NOMO-1 (cell line): ENCODE data around the gene IRAG1.

ENCODE experiments used
- DNase-seq, 2 experiments: peaks; one replicate each; lab custom pipeline; 2025; ENCODE audit not compliant: unreplicated experiment in 2 of 2; lab: John Stamatoyannopoulos, UW

IRAG1 gene

DNA sequence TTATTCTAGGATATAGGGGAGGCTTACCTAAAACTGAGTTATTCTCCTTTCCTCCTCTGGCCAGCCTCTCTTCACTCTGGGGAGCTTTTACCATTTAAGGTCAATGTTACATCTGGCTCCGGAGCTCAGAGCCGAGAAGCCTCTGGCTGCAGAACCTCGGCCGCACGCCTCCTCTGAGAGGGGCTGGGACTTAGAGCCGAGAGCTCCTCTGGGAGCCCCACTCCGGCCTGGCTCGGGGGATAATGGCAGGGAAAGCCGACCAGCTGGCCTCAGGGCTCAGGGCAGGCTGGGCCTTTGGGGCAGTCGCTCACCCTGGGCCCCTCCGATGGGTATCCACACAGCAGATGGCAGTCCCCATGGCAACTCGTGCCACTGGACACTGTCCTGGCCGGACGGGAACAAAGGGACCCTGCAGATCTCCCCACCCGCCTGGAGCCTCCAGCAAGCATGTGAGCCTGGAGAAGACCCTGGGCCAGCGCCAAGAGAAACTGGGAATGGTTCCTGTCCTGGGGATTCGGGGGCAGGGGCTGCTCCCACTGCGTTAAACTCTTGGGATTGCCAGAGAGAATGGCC is at the start of gene IRAG1:
Gene IRAG1, minus strand, starts transcription at position 247 of the 573 bp plus-strand sequence. Its CDS starts 153 bp downstream, at position 94.
- no peak for DNase-seq

DNA sequence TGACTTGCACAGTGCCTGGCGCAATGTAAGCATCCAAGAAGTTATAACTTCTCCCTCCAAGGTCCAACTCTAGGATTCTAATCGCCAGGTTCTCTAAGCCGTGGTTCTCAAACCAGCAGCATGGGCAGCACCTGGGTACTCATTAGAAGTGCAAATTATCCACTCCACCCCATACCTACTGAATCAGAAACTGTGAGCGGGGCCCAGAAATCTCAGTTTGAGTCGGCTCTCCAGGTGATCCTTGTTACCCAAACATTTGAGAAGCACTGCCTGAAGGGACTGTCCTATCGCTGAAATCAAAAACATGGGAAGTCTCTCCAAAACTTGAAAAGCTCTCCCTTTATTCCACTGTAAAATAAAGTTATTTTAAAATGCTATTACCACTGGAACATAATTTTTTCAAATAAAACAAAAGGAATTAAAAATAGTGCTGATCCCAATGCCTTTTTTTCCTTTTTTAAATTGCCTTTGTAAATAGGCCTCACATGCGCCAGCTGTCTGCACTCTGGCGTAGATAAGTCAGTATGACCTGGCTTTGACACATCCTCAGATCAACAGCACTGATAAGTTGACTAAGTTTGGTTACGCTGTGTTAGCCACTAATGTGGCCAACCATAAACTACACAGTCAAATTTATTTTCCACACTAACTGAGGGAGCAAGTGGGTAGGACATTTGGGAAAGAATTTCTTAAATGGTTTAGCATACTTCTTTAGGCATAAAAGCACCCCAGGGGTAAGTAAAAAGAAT is 49.1 kb upstream of the IRAG1 start:
- DNase-seq, result no peak

DNA sequence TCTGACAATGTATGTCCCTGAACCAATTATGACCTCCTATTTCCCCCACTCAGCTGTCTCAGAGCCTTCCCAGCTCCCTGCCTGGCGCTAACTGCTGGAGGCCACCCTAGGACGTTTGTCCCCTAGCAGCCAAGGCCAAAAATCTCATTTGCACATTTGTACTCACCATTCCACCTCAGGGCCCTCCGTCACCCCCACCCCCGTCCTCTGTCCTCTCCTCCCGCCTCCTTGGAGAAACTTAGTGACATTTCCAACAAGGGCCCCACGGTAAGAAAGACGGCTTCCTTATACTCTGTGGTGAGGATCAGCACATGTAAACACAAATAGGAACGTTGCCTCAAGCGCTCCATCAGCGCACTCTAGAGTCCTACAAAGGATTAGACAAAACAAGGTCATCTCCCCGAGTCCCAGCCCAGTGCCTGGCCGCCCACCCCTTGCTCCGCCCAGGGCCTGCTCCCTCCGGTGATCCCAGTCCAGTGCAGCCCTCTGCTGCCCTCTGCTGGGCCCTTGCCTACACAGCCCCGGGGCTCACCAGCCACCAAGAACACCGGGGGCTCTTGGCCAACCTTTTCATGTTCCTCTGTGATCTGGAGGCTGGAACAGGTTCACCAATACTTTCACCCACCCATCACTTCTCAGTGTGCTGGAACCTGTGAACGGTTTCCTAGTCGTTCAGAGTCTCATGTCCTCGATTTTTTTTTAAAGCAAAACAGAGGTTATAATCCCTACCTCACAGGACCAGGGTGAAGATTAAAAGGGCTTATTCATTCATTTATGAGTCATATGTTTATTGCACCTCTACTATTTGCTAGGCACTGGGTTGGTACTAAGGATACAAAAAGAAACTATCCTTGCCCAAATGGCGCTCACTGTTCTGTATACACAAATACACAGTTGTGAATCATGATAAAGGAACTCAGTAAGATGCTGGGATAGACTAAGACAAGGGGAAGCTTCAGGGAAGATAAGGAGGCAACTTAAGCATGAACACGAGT is 42.2 kb upstream of the IRAG1 start:
- DNase-seq, result peak; percentile 90 to 95

DNA sequence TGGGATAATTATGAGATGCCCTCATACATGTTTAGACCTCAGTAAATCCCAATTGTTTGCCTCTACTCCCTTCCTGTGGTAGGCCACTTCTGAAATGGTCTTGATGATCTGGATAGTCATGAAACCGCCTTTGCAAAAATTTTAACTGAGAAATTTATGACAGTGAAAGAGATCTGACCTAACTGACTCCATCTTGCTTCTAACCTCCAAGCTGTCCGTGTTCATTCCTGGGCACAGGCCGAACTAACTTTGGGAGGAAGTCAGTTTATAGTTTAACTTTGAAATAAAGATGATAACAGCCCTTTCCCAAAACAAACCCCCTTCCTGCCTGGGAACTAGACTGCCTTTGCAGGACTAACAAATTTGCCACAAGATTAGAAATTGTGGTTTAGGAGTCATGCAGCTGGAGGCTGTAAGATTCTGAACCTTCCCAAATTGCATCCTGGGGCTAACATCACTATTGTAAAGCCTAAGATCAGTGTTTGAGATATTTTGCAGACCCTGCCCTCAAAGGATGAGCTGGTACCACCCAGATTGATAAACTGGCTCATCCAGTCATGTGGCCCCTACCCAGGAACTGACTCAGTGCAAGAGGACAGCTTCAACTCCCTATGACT is 37.6 kb upstream of the IRAG1 start:
- no peak for DNase-seq

DNA sequence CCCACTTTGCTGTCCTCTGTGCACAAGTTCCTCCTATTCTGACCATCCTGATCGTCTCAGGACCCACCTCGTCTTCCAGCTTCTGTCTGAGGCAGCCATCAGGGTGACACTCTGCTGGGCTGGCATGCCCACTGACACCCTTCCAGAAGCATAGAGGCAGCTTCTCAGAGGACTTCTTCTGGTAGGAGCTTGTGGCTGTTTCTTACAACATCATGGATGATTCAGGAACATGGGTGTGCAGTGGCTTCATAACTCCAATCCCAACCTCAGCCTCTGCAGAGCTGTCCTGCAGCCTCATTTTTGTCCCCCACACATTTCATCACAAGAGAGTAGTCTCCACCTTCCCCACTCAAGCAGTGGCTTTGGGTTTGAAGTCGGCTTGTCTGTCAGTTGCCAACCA is 36.6 kb upstream of the IRAG1 start:
- peak; percentile 17 to 38 for DNase-seq

DNA sequence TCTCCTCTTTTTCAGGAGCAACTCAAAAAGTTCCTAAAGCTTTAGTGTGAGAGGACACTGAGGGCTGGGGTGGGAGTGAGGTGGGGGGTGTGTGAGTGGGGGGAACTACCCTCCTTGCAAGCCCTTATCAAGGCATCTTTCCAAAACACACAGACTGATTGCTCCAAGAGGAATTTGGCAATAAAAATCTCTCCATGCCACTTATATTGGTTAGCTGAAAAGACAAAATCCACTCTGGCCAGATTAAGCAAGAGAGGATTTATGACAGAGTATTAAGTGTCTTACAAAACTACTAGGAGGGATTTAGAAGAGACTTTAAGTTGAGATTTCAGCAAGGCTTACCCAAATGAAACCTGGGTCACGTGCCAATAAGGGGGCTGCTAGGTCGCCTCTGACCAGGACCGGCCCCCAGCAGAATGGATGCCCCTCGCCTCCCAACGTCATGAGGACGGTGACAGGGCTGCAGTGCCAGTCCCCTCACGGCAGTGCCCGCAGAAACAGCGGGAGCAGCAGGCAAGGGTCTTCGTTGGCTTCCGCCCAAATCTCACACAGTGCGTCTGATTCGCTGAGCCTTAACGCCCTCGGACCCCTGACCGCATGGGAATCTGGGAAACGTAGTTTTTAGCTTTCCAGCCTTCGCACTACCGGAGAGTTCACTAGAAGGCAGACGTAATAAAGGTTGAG is 35.4 kb upstream of the IRAG1 start:
- peak in 1 of 2 experiments; percentile 4 for DNase-seq

DNA sequence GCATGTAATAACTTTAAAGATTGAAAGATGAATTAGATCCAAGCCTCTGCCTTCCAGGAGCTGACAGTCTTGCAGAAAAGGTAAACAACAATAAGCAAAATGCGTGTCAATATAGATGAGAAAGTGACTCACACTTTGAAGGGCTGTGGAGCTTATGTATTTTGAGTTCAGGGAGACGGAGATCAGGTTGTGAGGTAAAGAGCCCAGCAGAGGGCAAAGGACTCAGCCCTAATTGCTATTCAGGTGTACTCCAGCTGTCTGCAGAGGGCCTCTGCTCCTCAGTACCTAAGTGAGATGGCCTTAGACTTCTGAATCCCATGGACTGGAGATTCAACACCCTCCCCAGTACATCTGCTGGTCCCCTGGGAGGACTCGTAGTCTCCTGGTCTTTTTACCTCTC is 34.6 kb upstream of the IRAG1 start:
- DNase-seq, result no peak

DNA sequence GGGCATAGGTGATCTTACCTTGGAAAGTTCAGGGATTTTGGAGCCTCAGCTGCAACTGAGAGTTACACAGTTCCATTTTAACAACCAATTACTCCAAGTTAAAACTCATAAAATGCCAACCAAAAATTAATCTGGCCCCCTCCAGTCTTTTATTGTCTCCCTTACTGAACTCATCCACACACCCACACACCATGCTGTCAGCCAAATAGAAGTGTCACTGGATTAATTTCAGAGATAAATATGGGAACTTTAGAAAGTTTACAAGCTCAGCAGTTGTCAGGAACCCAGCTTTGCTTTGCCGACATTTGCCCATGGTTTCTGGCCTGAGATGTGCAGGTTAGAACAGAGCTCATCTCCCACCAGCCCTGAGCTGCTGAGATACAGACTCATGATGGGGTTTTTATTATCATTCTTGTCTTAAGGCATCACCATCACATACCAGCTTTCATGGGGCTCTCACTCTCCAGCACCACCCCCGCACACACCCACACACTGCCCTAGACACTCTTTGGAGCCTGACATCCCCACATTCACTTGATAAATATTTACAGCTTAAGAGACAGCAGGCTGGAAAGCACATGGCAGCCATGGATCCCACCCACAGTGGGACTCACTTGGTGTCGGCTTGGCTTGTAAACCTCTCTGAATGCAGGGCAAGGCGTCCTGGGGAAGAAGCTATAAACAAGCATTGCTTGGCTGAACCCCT is 33.7 kb upstream of the IRAG1 start:
- DNase-seq, result no peak

DNA sequence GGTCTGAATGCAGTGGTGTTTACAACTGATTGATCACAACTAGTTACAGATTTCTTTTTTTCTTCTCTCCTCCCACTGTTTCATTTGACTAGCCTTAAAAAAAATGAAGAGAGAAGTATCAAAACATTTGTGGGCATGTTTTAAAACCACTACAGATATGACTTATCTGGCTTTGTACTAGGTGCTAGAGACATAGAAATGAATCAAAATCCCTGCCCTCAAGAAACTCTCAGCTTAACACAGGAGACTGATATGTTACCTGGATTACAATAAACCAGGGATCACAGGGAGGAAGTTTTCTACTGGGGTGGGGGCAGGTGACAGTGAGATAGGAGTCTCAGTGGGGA is 32.3 kb upstream of the IRAG1 start:
- DNase-seq, result no peak

DNA sequence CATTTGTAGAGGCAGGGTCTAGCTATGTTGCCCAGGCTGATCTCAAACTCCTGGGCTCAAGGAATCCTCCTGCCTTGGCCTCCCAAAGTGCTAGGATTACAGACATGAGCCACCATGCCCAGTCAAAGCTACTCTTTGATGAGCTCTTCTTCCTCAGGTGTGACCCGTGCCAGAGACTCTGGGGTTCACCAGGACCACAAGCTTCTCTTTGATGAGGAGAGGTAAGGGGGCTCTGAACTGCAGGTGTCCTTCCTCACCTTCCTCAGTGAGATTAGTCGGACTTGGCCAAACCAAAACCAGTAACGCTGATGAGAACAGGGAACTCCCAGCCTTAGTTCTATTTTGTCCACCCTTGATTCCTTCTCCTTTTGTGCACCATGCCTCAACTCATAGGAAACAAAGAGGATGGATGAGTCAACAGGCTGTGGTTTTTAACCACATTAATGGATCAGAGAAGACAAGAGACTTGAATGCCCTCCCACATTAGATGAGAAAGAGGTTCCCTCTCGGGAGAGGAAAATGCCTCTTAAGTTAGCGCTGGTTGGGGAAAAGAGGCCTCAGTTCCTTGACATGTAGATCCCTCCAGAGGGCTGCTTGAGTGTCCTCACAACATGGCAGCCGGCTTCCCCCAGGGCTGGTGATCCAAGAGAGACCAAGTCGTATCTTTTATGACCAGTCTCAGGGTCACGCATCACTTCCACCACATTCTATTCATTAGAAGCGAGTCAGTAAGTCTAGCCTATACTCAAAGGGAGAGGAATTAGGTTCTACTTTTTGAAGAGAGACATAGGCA is 31.8 kb upstream of the IRAG1 start:
- DNase-seq, result peak; percentile 79 to 95

- no peak for DNase-seq
Observed at GRCh38 chr11:10722307-10722706, 28.8 kb upstream of the IRAG1 start.

GRCh38 chr11:10720881-10721376 is 27.4 kb upstream of the IRAG1 start:
- DNase-seq, result no peak

DNA sequence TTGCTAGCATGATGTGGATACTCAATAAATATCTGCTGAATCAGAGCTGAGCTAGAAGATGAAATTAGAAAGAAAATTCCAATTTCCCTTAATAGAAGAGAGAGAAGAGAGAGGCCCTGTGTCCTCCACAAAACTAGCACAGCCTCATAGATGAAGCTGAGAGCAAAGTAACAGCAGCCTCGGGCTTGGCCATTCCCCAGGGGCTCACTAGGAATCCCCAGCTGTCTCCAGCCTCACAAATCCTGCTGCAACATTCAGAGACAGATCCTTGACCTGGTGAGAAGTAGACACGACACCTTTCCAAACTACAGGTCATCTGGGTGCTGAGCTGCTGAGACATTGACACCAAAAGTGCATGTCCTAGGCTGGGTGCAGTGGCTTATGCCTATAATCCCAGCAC is 26.1 kb upstream of the IRAG1 start:
- DNase-seq, result no peak

- no peak for DNase-seq
Observed at GRCh38 chr11:10716543-10717259, 23.1 kb upstream of the IRAG1 start.

GRCh38 chr11:10716122-10716521 is 22.6 kb upstream of the IRAG1 start:
- no peak for DNase-seq

- DNase-seq, result no peak
Observed at GRCh38 chr11:10715571-10715970, 22.0 kb upstream of the IRAG1 start.

DNA sequence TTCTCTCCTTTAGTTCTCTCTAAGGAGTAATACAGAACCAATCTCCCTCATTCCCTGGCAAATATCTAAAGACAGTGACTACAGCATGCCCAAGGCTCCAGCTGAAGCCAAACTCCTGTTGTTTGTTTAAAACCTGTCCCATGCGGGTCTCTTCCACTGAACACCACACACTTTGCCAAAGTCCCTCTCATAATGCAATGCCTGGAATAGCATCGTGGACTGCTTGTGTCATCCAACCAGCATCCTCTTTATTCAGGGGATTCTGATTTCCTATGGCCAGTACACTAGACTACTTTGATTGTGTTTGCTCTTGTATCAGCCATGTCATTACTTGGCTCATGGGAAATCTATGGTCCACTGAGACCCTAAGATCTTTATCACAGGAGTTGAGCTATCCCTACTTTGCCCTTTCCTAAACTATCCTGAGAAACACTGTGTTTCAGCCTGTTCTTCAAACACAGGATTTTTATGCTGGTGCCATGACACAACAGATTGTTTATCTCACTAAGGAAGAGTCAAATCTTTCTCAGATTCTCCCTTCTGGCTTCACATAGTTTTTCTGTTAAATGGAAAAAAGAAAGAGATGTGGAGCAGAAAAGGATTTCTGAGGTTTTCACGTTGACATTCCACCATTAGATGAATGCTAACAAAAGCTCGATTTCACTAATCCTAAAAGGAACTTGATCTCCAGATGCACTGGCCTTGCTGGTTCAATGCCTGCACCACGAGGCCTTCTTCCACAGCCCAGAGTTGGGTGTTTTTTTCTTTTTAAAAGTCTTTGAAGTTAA is 15.9 kb upstream of the IRAG1 start:
- DNase-seq, result no peak
